HEK293 (cell line): ENCODE results near the gene LAMTOR3.
A peak's percentile ranks its signal among the peaks of the same experiment; 100 is the strongest.

Experiments
- CTCF ChIA-PET: fragments of 350-600 bp; formaldehyde crosslinking; extraction: SDS; loops from one replicate; lab custom pipeline; 2021; ENCODE audit warnings: antibody characterized with exemption; lab: Yijun Ruan, JAX
- POLR2A ChIA-PET: fragments of 300-600 bp; formaldehyde crosslinking; extraction: SDS; loops from one replicate; lab custom pipeline; 2020; ENCODE audit warnings: antibody characterized with exemption, inconsistent platforms; lab: Yijun Ruan, JAX
- H3K27ac ChIP-seq: fragments of 200-500 bp; sonication (Bioruptor generic); 2 replicates; pipeline ENCODE4 v1.5.1; 2014; ENCODE audit warnings: low read depth, low read length, control low read depth, inconsistent platforms; ENCODE audit errors: extremely low read depth
- H3K36me3 ChIP-seq, 2 experiments: fragments of 200-500 bp in 1 of 2; sonication (Bioruptor generic) in 1 of 2; 1 replicate in 1 of 2; 2 replicates in 1 of 2; pipeline ENCODE4 v1.5.1; 2014 to 2017; ENCODE audit warnings: inconsistent platforms in 2 of 2, low read length in 2 of 2; ENCODE audit not compliant: control insufficient read depth in 2 of 2, insufficient read depth in 1 of 2
- H3K4me1 ChIP-seq: fragments of 200-500 bp; sonication (Bioruptor generic); 2 replicates; pipeline ENCODE4 v1.5.1; 2014; ENCODE audit warnings: mild to moderate bottlenecking, low read length, inconsistent platforms; ENCODE audit not compliant: control insufficient read depth, insufficient read depth
- H3K4me3 ChIP-seq: 2 replicates; pipeline ENCODE4 v1.5.1; 2011; ENCODE audit warnings: low read depth, mild to moderate bottlenecking, control low read depth, low read length, moderate library complexity
- H3K9me3 ChIP-seq: fragments of 200-500 bp; sonication (Bioruptor generic); 2 replicates; pipeline ENCODE4 v1.5.1; 2014; ENCODE audit warnings: low read depth, low read length, inconsistent platforms; ENCODE audit not compliant: control insufficient read depth, insufficient read depth
- EGR2 ChIP-seq: fragments of 450-650 bp; formaldehyde crosslinking; IDR thresholded peaks from 2 replicates; pipeline ENCODE4 v1.5.1; 2016; ENCODE audit warnings: low read depth, missing biosample characterization, missing genetic modification characterization
- KLF10 ChIP-seq: fragments of 450-650 bp; IDR thresholded peaks from 2 replicates; pipeline ENCODE4 v1.5.1; 2018; ENCODE audit warnings: missing biosample characterization, mild to moderate bottlenecking, missing genetic modification characterization
- KLF8 ChIP-seq: fragments of 450-650 bp; formaldehyde crosslinking; IDR thresholded peaks from 2 replicates; pipeline ENCODE4 v1.5.1; 2016; ENCODE audit warnings: missing biosample characterization, missing genetic modification characterization
- KLF9 ChIP-seq: fragments of 450-650 bp; formaldehyde crosslinking; IDR thresholded peaks from 2 replicates; pipeline ENCODE4 v1.5.1; 2016; ENCODE audit warnings: missing biosample characterization, missing genetic modification characterization, low read depth
- SCRT1 ChIP-seq: fragments of 450-650 bp; formaldehyde crosslinking; IDR thresholded peaks from 2 replicates; pipeline ENCODE4 v1.5.1; 2016; ENCODE audit warnings: missing biosample characterization, missing genetic modification characterization, borderline replicate concordance
- SCRT2 ChIP-seq: fragments of 450-650 bp; formaldehyde crosslinking; IDR thresholded peaks from 2 replicates; pipeline ENCODE4 v1.5.1; 2016; ENCODE audit warnings: missing biosample characterization, missing genetic modification characterization
- TCF7L2 ChIP-seq: IDR thresholded peaks from 2 replicates; pipeline ENCODE4 v1.6.1; 2011; ENCODE audit warnings: low read depth, mild to moderate bottlenecking, inconsistent platforms, low read length, moderate library complexity, borderline replicate concordance
- ZBTB20 ChIP-seq: fragments of 450-650 bp; formaldehyde crosslinking; IDR thresholded peaks from 2 replicates; pipeline ENCODE4 v1.5.1; 2016; ENCODE audit warnings: missing biosample characterization, missing genetic modification characterization
- ZIC2 ChIP-seq: fragments of 450-650 bp; formaldehyde crosslinking; IDR thresholded peaks from 2 replicates; pipeline ENCODE4 v1.5.1; 2016; ENCODE audit warnings: missing biosample characterization, missing genetic modification characterization
- ZNF132 ChIP-seq: fragments of 450-650 bp; formaldehyde crosslinking; IDR thresholded peaks from 2 replicates; pipeline ENCODE4 v1.5.1; 2017; ENCODE audit warnings: missing biosample characterization, missing genetic modification characterization, borderline replicate concordance
- ZNF335 ChIP-seq: fragments of 450-650 bp; formaldehyde crosslinking; conservative IDR thresholded peaks from 2 replicates; pipeline ENCODE4 v1.5.1; 2016; ENCODE audit warnings: missing biosample characterization, missing genetic modification characterization
- ZNF530 ChIP-seq: fragments of 450-650 bp; formaldehyde crosslinking; IDR thresholded peaks from 2 replicates; pipeline ENCODE4 v1.5.1; 2016; ENCODE audit warnings: low read depth, missing biosample characterization, missing genetic modification characterization
- ZNF596 ChIP-seq: fragments of 450-650 bp; IDR thresholded peaks from 2 replicates; pipeline ENCODE4 v1.5.0; 2018; ENCODE audit warnings: missing biosample characterization, mild to moderate bottlenecking, missing genetic modification characterization, moderate library complexity
- ZNF677 ChIP-seq: fragments of 450-650 bp; IDR thresholded peaks from 2 replicates; pipeline ENCODE4 v1.5.0; 2018; ENCODE audit warnings: missing biosample characterization, mild to moderate bottlenecking, missing genetic modification characterization, moderate library complexity
- ZNF777 ChIP-seq: fragments of 450-650 bp; formaldehyde crosslinking; IDR thresholded peaks from 2 replicates; pipeline ENCODE4 v1.5.1; 2017; ENCODE audit warnings: missing biosample characterization, missing genetic modification characterization, borderline replicate concordance
- ZXDB ChIP-seq: fragments of 450-650 bp; formaldehyde crosslinking; IDR thresholded peaks from 2 replicates; pipeline ENCODE4 v1.5.1; 2016; ENCODE audit warnings: missing biosample characterization, missing genetic modification characterization
- TF ChIP-seq, protein P1 (sequence below): fragments of 450-650 bp; formaldehyde crosslinking; IDR thresholded peaks from 2 replicates; pipeline ENCODE4 v1.5.1; 2016; ENCODE audit warnings: missing biosample characterization, missing genetic modification characterization, borderline replicate concordance
- TF ChIP-seq, protein P2 (sequence below): fragments of 450-650 bp; formaldehyde crosslinking; IDR thresholded peaks from 2 replicates; pipeline ENCODE4 v1.5.1; 2016; ENCODE audit warnings: missing biosample characterization, missing genetic modification characterization
- TF ChIP-seq, protein P3 (sequence below): fragments of 450-650 bp; formaldehyde crosslinking; conservative IDR thresholded peaks from 2 replicates; pipeline ENCODE4 v1.5.1; 2016; ENCODE audit warnings: low read depth, missing biosample characterization, missing genetic modification characterization
- TF ChIP-seq, protein P4 (sequence below): fragments of 450-650 bp; formaldehyde crosslinking; conservative IDR thresholded peaks from 2 replicates; pipeline ENCODE4 v1.5.1; 2016; ENCODE audit warnings: low read depth, missing biosample characterization, missing genetic modification characterization

LAMTOR3 gene, protein sequence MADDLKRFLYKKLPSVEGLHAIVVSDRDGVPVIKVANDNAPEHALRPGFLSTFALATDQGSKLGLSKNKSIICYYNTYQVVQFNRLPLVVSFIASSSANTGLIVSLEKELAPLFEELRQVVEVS

DNA sequence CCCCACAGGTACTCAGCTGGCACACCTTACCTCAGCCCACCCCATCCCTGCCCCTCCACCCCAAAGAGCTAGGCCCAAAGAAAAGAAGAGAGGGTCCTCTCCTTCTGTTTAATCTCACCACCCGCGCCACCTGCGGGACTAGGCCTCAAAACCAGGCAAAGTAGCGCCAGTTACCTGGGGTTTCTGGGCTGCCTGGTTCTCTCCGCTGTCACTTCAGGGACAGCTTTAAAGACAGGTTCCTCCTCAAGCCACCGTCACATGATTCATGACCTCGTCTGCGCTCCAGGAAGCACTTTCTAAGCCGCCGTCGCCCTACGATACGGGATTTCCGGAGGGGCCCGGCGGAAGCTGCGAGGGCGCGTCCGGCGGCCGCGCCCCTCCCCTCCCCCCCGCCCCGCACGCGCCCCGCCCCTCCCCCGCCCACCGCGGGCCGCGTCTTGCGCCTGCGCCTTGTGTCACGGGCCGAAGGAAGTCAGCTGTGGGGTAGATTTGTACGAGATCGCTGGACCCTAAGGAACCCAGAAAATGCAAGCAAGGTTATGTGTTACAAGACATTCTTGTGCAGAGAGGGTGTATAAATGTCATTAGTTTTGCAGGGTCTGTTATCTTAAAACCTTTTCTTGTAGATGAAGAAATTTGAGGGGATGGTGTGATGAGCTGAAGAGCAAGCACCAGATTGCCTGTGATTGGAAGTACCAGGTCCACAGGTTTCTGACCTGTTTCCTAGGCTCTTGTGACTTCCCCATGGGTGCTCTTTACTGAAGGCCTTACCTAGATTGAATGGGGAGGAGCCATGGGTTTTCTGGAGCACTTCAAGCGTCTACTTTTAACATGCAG lies at the start of gene LAMTOR3:
Gene LAMTOR3 (minus strand): TSS at position 267 of the 837 bp plus-strand sequence. CDS start 464 bp downstream, outside the sequence.
- POLR2A ChIA-PET, result interaction anchor here (0.5 to 1.8 kb wide), 7 partner anchors 47 to 1002 kb away, joined by 3 to 9 read pairs (median 4); partner anchors contain the start of genes DNAJB14 and H2AZ1
- Histone ChIP-seq H3K36me3 (peaks cover 0 to 16% of the 10 kb centered on the region in 2 experiments; a peak in 1 of 3 replicates), H3K9me3 (no peaks in the 10 kb centered on the region), H3K4me3 (peak within 1 kb of the TSS; percentile 45), H3K4me1 (no peaks in the 10 kb centered on the region), H3K27ac (no peak within 1 kb of the TSS)
- CTCF ChIA-PET, result no interaction called here
- TF ChIP-seq, protein P1, sequence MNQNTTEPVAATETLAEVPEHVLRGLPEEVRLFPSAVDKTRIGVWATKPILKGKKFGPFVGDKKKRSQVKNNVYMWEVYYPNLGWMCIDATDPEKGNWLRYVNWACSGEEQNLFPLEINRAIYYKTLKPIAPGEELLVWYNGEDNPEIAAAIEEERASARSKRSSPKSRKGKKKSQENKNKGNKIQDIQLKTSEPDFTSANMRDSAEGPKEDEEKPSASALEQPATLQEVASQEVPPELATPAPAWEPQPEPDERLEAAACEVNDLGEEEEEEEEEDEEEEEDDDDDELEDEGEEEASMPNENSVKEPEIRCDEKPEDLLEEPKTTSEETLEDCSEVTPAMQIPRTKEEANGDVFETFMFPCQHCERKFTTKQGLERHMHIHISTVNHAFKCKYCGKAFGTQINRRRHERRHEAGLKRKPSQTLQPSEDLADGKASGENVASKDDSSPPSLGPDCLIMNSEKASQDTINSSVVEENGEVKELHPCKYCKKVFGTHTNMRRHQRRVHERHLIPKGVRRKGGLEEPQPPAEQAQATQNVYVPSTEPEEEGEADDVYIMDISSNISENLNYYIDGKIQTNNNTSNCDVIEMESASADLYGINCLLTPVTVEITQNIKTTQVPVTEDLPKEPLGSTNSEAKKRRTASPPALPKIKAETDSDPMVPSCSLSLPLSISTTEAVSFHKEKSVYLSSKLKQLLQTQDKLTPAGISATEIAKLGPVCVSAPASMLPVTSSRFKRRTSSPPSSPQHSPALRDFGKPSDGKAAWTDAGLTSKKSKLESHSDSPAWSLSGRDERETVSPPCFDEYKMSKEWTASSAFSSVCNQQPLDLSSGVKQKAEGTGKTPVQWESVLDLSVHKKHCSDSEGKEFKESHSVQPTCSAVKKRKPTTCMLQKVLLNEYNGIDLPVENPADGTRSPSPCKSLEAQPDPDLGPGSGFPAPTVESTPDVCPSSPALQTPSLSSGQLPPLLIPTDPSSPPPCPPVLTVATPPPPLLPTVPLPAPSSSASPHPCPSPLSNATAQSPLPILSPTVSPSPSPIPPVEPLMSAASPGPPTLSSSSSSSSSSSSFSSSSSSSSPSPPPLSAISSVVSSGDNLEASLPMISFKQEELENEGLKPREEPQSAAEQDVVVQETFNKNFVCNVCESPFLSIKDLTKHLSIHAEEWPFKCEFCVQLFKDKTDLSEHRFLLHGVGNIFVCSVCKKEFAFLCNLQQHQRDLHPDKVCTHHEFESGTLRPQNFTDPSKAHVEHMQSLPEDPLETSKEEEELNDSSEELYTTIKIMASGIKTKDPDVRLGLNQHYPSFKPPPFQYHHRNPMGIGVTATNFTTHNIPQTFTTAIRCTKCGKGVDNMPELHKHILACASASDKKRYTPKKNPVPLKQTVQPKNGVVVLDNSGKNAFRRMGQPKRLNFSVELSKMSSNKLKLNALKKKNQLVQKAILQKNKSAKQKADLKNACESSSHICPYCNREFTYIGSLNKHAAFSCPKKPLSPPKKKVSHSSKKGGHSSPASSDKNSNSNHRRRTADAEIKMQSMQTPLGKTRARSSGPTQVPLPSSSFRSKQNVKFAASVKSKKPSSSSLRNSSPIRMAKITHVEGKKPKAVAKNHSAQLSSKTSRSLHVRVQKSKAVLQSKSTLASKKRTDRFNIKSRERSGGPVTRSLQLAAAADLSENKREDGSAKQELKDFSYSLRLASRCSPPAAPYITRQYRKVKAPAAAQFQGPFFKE, result no peak
- peak; percentile 26; the same call in 1 of the 2 replicates for TF ChIP-seq KLF9 (tag by site-specific recombination)
- no peak for TF ChIP-seq ZNF530 (tag by site-specific recombination)
- TF ChIP-seq SCRT2 (tag by site-specific recombination), result peak; percentile 35; the same call in 1 of the 2 replicates
- TF ChIP-seq, protein P2, sequence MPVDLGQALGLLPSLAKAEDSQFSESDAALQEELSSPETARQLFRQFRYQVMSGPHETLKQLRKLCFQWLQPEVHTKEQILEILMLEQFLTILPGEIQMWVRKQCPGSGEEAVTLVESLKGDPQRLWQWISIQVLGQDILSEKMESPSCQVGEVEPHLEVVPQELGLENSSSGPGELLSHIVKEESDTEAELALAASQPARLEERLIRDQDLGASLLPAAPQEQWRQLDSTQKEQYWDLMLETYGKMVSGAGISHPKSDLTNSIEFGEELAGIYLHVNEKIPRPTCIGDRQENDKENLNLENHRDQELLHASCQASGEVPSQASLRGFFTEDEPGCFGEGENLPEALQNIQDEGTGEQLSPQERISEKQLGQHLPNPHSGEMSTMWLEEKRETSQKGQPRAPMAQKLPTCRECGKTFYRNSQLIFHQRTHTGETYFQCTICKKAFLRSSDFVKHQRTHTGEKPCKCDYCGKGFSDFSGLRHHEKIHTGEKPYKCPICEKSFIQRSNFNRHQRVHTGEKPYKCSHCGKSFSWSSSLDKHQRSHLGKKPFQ (tag by site-specific recombination), result no peak
- peak; percentile 32; the same call in 1 of the 2 replicates for TF ChIP-seq ZBTB20 (tag by site-specific recombination)
- no peak for TF ChIP-seq ZNF132
- TF ChIP-seq ZNF335 (tag by site-specific recombination), result peak; percentile 54
- peak; percentile 90 for TF ChIP-seq SCRT1 (tag by site-specific recombination)
- TF ChIP-seq ZNF596 (tag by site-specific recombination), result no peak
- TF ChIP-seq EGR2 (tag by site-specific recombination), result no peak
- TF ChIP-seq KLF8, result peak; percentile 45; the same call in 1 of the 2 replicates
- no peak for TF ChIP-seq ZNF777
- no peak for TF ChIP-seq ZNF677 (tag by site-specific recombination)
- TF ChIP-seq TCF7L2, result no peak
- TF ChIP-seq, protein P3, sequence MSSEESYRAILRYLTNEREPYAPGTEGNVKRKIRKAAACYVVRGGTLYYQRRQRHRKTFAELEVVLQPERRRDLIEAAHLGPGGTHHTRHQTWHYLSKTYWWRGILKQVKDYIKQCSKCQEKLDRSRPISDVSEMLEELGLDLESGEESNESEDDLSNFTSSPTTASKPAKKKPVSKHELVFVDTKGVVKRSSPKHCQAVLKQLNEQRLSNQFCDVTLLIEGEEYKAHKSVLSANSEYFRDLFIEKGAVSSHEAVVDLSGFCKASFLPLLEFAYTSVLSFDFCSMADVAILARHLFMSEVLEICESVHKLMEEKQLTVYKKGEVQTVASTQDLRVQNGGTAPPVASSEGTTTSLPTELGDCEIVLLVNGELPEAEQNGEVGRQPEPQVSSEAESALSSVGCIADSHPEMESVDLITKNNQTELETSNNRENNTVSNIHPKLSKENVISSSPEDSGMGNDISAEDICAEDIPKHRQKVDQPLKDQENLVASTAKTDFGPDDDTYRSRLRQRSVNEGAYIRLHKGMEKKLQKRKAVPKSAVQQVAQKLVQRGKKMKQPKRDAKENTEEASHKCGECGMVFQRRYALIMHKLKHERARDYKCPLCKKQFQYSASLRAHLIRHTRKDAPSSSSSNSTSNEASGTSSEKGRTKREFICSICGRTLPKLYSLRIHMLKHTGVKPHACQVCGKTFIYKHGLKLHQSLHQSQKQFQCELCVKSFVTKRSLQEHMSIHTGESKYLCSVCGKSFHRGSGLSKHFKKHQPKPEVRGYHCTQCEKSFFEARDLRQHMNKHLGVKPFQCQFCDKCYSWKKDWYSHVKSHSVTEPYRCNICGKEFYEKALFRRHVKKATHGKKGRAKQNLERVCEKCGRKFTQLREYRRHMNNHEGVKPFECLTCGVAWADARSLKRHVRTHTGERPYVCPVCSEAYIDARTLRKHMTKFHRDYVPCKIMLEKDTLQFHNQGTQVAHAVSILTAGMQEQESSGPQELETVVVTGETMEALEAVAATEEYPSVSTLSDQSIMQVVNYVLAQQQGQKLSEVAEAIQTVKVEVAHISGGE, result peak; percentile 82
- peak; percentile 88 for TF ChIP-seq KLF10 (tag by site-specific recombination)
- TF ChIP-seq ZXDB (tag by site-specific recombination), result peak; percentile 61
- TF ChIP-seq, protein P4, sequence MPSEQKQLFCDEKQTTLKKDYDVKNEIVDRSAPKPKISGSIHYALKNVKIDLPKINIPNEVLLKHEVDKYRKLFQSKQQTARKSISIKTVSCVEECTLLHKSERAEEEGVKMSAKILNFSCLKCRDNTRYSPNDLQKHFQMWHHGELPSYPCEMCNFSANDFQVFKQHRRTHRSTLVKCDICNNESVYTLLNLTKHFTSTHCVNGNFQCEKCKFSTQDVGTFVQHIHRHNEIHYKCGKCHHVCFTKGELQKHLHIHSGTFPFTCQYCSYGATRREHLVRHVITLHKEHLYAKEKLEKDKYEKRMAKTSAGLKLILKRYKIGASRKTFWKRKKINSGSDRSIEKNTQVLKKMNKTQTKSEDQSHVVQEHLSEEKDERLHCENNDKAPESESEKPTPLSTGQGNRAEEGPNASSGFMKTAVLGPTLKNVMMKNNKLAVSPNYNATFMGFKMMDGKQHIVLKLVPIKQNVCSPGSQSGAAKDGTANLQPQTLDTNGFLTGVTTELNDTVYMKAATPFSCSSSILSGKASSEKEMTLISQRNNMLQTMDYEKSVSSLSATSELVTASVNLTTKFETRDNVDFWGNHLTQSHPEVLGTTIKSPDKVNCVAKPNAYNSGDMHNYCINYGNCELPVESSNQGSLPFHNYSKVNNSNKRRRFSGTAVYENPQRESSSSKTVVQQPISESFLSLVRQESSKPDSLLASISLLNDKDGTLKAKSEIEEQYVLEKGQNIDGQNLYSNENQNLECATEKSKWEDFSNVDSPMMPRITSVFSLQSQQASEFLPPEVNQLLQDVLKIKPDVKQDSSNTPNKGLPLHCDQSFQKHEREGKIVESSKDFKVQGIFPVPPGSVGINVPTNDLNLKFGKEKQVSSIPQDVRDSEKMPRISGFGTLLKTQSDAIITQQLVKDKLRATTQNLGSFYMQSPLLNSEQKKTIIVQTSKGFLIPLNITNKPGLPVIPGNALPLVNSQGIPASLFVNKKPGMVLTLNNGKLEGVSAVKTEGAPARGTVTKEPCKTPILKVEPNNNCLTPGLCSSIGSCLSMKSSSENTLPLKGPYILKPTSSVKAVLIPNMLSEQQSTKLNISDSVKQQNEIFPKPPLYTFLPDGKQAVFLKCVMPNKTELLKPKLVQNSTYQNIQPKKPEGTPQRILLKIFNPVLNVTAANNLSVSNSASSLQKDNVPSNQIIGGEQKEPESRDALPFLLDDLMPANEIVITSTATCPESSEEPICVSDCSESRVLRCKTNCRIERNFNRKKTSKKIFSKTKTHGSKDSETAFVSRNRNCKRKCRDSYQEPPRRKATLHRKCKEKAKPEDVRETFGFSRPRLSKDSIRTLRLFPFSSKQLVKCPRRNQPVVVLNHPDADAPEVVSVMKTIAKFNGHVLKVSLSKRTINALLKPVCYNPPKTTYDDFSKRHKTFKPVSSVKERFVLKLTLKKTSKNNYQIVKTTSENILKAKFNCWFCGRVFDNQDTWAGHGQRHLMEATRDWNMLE (tag by site-specific recombination), result peak; percentile 99
- TF ChIP-seq ZIC2 (tag by site-specific recombination), result 0 out of 2 replicates have a peak, but pooled peaks have one; percentile 13
